DND-41 (cell line): Measurements from ENCODE around the gene RERG.

ENCODE experiments used
- ATAC-seq: fragments of 200-7000 bp; cut with Tn5 transposase; 3 replicates; pipeline ENCODE4 v1.9.1; 2021; ENCODE audit warnings: low read depth; ENCODE audit not compliant: insufficient read depth
- DNase-seq: peaks from one replicate; pipeline ENCODE4 v3.0.0-alpha.2; 2020
- H2AFZ ChIP-seq: 2 replicates; pipeline ENCODE4 v1.6.0; 2012; ENCODE audit warnings: low read depth, low read length
- H3K27ac ChIP-seq: 2 replicates; pipeline ENCODE4 v1.5.1; 2012; ENCODE audit warnings: low read length, inconsistent platforms
- H3K27me3 ChIP-seq: fragments of 200-600 bp; sonication (generic); 2 replicates; pipeline ENCODE4 v1.6.0; 2012; ENCODE audit warnings: low read length, mild to moderate bottlenecking, inconsistent platforms; ENCODE audit not compliant: insufficient read depth, poor library complexity
- H3K36me3 ChIP-seq: 2 replicates; pipeline ENCODE4 v1.5.1; 2012; ENCODE audit warnings: low read length, inconsistent platforms; ENCODE audit not compliant: insufficient read depth
- H3K4me1 ChIP-seq: 2 replicates; pipeline ENCODE4 v1.5.1; 2012; ENCODE audit warnings: mild to moderate bottlenecking, low read length; ENCODE audit not compliant: insufficient read depth
- H3K4me2 ChIP-seq: 2 replicates; pipeline ENCODE4 v1.6.0; 2012; ENCODE audit warnings: mild to moderate bottlenecking, moderate library complexity, low read length, inconsistent platforms; ENCODE audit not compliant: insufficient read depth
- H3K4me3 ChIP-seq, 2 experiments: fragments of 200-600 bp in 1 of 2; shearing (Covaris generic) in 1 of 2; 2 replicates each; pipeline ENCODE4 v1.5.1; 2012 to 2016; ENCODE audit warnings: inconsistent platforms in 2 of 2, low read length in 2 of 2, mild to moderate bottlenecking in 2 of 2, low read depth in 1 of 2, moderate library complexity in 1 of 2
- H3K79me2 ChIP-seq: 2 replicates; pipeline ENCODE4 v1.6.0; 2012; ENCODE audit warnings: low read length, inconsistent platforms; ENCODE audit not compliant: insufficient read depth
- H3K9ac ChIP-seq: 2 replicates; pipeline ENCODE4 v1.6.0; 2012; ENCODE audit warnings: low read depth, mild to moderate bottlenecking, inconsistent platforms, low read length, moderate library complexity
- H3K9me3 ChIP-seq: 2 replicates; pipeline ENCODE4 v1.5.1; 2012; ENCODE audit warnings: low read length, moderate library complexity, mild to moderate bottlenecking, inconsistent platforms; ENCODE audit not compliant: insufficient read depth, severe bottlenecking
- H4K20me1 ChIP-seq: 2 replicates; pipeline ENCODE4 v1.6.0; 2012; ENCODE audit warnings: low read length; ENCODE audit not compliant: insufficient read depth
- EZH2 ChIP-seq: IDR thresholded peaks from 3 replicates; pipeline ENCODE4 v1.6.1; 2012; ENCODE audit warnings: borderline replicate concordance, low read depth, mild to moderate bottlenecking, moderate library complexity, low read length, inconsistent platforms; ENCODE audit not compliant: severe bottlenecking
- TF ChIP-seq, protein P1 (sequence below): IDR thresholded peaks from 2 replicates; pipeline ENCODE4 v1.5.1; 2012; ENCODE audit warnings: borderline replicate concordance, low read length, moderate library complexity, mild to moderate bottlenecking; ENCODE audit not compliant: poor library complexity, severe bottlenecking; ENCODE audit errors: extremely low read depth

RERG gene

GRCh38 chr12:15201456-15201855 lies 19.8 kb downstream of the RERG start:
- no peak overlapping the region for H2AFZ ChIP-seq
- no peak overlapping the region for H3K4me3 ChIP-seq
- H4K20me1 ChIP-seq, result no peaks in the 10 kb centered on the region
- ATAC-seq (no peak), DNase-seq (no peak)
- H3K9ac ChIP-seq, result no peak overlapping the region
- no peaks in the 10 kb centered on the region for H3K4me1 ChIP-seq
- H3K27ac ChIP-seq, result no peak overlapping the region
- no peaks in the 10 kb centered on the region for H3K79me2 ChIP-seq
- no peak for TF ChIP-seq EZH2
- TF ChIP-seq, protein P1, sequence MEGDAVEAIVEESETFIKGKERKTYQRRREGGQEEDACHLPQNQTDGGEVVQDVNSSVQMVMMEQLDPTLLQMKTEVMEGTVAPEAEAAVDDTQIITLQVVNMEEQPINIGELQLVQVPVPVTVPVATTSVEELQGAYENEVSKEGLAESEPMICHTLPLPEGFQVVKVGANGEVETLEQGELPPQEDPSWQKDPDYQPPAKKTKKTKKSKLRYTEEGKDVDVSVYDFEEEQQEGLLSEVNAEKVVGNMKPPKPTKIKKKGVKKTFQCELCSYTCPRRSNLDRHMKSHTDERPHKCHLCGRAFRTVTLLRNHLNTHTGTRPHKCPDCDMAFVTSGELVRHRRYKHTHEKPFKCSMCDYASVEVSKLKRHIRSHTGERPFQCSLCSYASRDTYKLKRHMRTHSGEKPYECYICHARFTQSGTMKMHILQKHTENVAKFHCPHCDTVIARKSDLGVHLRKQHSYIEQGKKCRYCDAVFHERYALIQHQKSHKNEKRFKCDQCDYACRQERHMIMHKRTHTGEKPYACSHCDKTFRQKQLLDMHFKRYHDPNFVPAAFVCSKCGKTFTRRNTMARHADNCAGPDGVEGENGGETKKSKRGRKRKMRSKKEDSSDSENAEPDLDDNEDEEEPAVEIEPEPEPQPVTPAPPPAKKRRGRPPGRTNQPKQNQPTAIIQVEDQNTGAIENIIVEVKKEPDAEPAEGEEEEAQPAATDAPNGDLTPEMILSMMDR, result no peak
- no peaks in the 10 kb centered on the region for H3K9me3 ChIP-seq
- H3K27me3 ChIP-seq, result no peaks in the 10 kb centered on the region
- no peaks in the 10 kb centered on the region for H3K36me3 ChIP-seq
- no peak overlapping the region for H3K4me2 ChIP-seq

GRCh38 chr12:15201056-15201455 lies 20.2 kb downstream of the RERG start:
- Histone ChIP-seq H3K27ac (no peak overlapping the region), H3K79me2 (no peaks in the 10 kb centered on the region), H3K27me3 (no peaks in the 10 kb centered on the region), H3K9me3 (no peaks in the 10 kb centered on the region), H3K9ac (no peak overlapping the region), H3K4me2 (no peak overlapping the region), H3K36me3 (no peaks in the 10 kb centered on the region), H3K4me3 (no peak overlapping the region), H4K20me1 (no peaks in the 10 kb centered on the region), H3K4me1 (no peaks in the 10 kb centered on the region), H2AFZ (no peak overlapping the region)
- DNase-seq (no peak), ATAC-seq (no peak)
- TF ChIP-seq EZH2, result no peak
- TF ChIP-seq, protein P1, result no peak

GRCh38 chr12:15200641-15201040 lies 20.6 kb downstream of the RERG start:
- H3K79me2 ChIP-seq, result no peaks in the 10 kb centered on the region
- H3K27ac ChIP-seq, result no peak overlapping the region
- DNase-seq (no peak), ATAC-seq (no peak)
- H3K4me3 ChIP-seq, result no peak overlapping the region
- no peak for TF ChIP-seq EZH2
- TF ChIP-seq, protein P1, result no peak
- H4K20me1 ChIP-seq, result no peaks in the 10 kb centered on the region
- H3K27me3 ChIP-seq, result no peaks in the 10 kb centered on the region
- no peak overlapping the region for H3K4me2 ChIP-seq
- H3K36me3 ChIP-seq, result no peaks in the 10 kb centered on the region
- no peaks in the 10 kb centered on the region for H3K9me3 ChIP-seq
- no peaks in the 10 kb centered on the region for H3K4me1 ChIP-seq
- H2AFZ ChIP-seq, result no peak overlapping the region
- H3K9ac ChIP-seq, result no peak overlapping the region

- no peak overlapping the region for H2AFZ ChIP-seq
- ATAC-seq (no peak), DNase-seq (no peak)
- H3K27ac ChIP-seq, result no peak overlapping the region
- H3K9me3 ChIP-seq, result no peaks in the 10 kb centered on the region
- H4K20me1 ChIP-seq, result no peaks in the 10 kb centered on the region
- no peaks in the 10 kb centered on the region for H3K27me3 ChIP-seq
- H3K9ac ChIP-seq, result no peak overlapping the region
- TF ChIP-seq, protein P1, result no peak
- TF ChIP-seq EZH2, result no peak
- H3K4me3 ChIP-seq, result no peak overlapping the region
- no peaks in the 10 kb centered on the region for H3K79me2 ChIP-seq
- H3K4me2 ChIP-seq, result no peak overlapping the region
- no peaks in the 10 kb centered on the region for H3K4me1 ChIP-seq
- H3K36me3 ChIP-seq, result no peaks in the 10 kb centered on the region
Measured at GRCh38 chr12:15199930-15200329, 21.3 kb downstream of the RERG start.
